Measurements from ENCODE around the gene FANCG. TPM values are rescaled to one million over a fixed set of nuclear protein-coding genes. Genes with fewer than 3 reads are reported as not detected.
A peak's percentile ranks its signal among the peaks of the same experiment; 100 is the strongest.

Gene FANCG
- total RNA-seq (2021; ENCODE audit: unreplicated experiment), result 73.8 TPM
- polyA plus RNA-seq (2012; ENCODE audit: insufficient read length), result 36.9 TPM
- percentile 85 among the genes with signal in this experiment for Bru-seq, nascent RNA
- BruChase-seq, experiment 1, labeled RNA remaining after a 2-hour chase, result percentile 92 among the genes with signal in this experiment
- percentile 93 among the genes with signal in this experiment for BruChase-seq, experiment 2, labeled RNA remaining after a 6-hour chase
- long read RNA-seq, transcript FANCG-201 (14 exons, 2,631 nt), result major isoform, 35 of 102 reads
- long read RNA-seq, partial matches to known transcripts, result 6 of 102 reads
- long read RNA-seq, other reads (novel, unspliced or antisense), result 60 of 102 reads

- in situ Hi-C loops (cut with HindIII; ENCODE audit: low pct_unique_long_range_greater_than_20kb, low sequenced_read_pairs), result no loop called here
- BruUV-seq (replicated peaks), result no TSS peak
These were observed at the start of gene FANCG for GRCh38 chr9:35079426-35080341. FANCG (minus strand) TSS chr9:35079942; CDS start chr9:35079524, 418 bp downstream.

More at GRCh38 chr9:35079426-35080341, at the start of gene FANCG:
- Histone ChIP-seq H3K4me1 (ENCODE audit: control insufficient read depth, insufficient read depth, low read length) (peaks cover 7% of the 10 kb centered on the region), H3K27me3 (ENCODE audit: control insufficient read depth, insufficient read depth, low read length) (no peaks in the 10 kb centered on the region), H3K36me3 (ENCODE audit: control insufficient read depth, insufficient read depth, low read length) (no peaks in the 10 kb centered on the region), H3K9me3 (ENCODE audit: control insufficient read depth, insufficient read depth, low read depth, low read length) (no peaks in the 10 kb centered on the region), H3K27ac (ENCODE audit: low read length) (peak within 1 kb of the TSS; percentile 90), H3K4me3 (ENCODE audit: low read depth in 2 of 2, low read length in 2 of 2) (peak within 1 kb of the TSS; percentile 86 to 87)
- CTCF ChIA-PET, result interaction anchor here (0.6 to 1.5 kb wide), 7 partner anchors 17 to 508 kb away, joined by 3 to 9 read pairs (median 4); no protein-coding TSS in a partner anchor
- TF ChIP-seq CTCF (IDR thresholded peaks at IDR 0.05), result no peak
- peak; percentile 85 for TF ChIP-seq SIN3A (IDR thresholded peaks at IDR 0.05; ENCODE audit: borderline replicate concordance, insufficient read depth, low read depth, low read length)
- no peak for TF ChIP-seq REST (IDR thresholded peaks at IDR 0.05; ENCODE audit: insufficient read depth in 1 of 2, low read depth in 2 of 2, low read length in 1 of 2)
- TF ChIP-seq TCF7L2 (IDR thresholded peaks at IDR 0.05; ENCODE audit: low read depth, low read length), result no peak
- TF ChIP-seq POLR2AphosphoS5 (IDR thresholded peaks at IDR 0.05; ENCODE audit: low read depth, low read length), result peak; percentile 60
- POLR2A ChIA-PET, result interaction anchor here (0.5 to 1.6 kb wide), 8 partner anchors 8 to 653 kb away, joined by 3 to 11 read pairs (median 5); partner anchors contain the start of gene STOML2
- intact Hi-C loops (cut with micrococcal nuclease; ENCODE audit: unreplicated experiment), result no loop called here
- ATAC-seq (peak; percentile 96), DNase-seq (ENCODE audit: low read depth, low spot score) (peak; percentile 73)

All from Panc1 (cell line).